OCI-LY1 (cell line): Measurements from ENCODE around the gene GOT1.

Experiments
- H2AFZ ChIP-seq: fragments of 200-600 bp; sonication (generic), shearing (Covaris generic); 2 replicates; pipeline ENCODE4 v1.6.0; 2014; ENCODE audit warnings: antibody characterized with exemption, mild to moderate bottlenecking, low read length
- H3F3A ChIP-seq: fragments of 200-600 bp; sonication (generic), shearing (Covaris generic); 2 replicates; pipeline ENCODE4 v1.6.0; 2014; ENCODE audit warnings: mild to moderate bottlenecking, antibody characterized with exemption, low read length, moderate library complexity; ENCODE audit not compliant: insufficient read depth
- H3K27ac ChIP-seq: fragments of 200-600 bp; sonication (generic); 2 replicates; pipeline ENCODE4 v1.5.1; 2014; ENCODE audit warnings: low read length, mixed run types, mild to moderate bottlenecking, low read depth; ENCODE audit not compliant: poor library complexity, severe bottlenecking
- H3K27me3 ChIP-seq: fragments of 200-600 bp; sonication (generic); 2 replicates; pipeline ENCODE4 v1.6.0; 2014; ENCODE audit warnings: antibody characterized with exemption, mild to moderate bottlenecking, low read length, moderate library complexity; ENCODE audit not compliant: insufficient read depth
- H3K36me3 ChIP-seq: fragments of 200-600 bp; sonication (generic); 2 replicates; pipeline ENCODE4 v1.6.1; 2014; ENCODE audit warnings: mild to moderate bottlenecking, antibody characterized with exemption, low read length, moderate library complexity, mixed read lengths; ENCODE audit not compliant: insufficient read depth
- H3K4me1 ChIP-seq: fragments of 200-600 bp; sonication (generic); 2 replicates; pipeline ENCODE4 v1.5.1; 2014; ENCODE audit warnings: mild to moderate bottlenecking, low read length, moderate library complexity; ENCODE audit not compliant: insufficient read depth, severe bottlenecking
- H3K4me2 ChIP-seq: fragments of 200-600 bp; sonication (generic), shearing (Covaris generic); 2 replicates; pipeline ENCODE4 v1.6.1; 2014; ENCODE audit warnings: low read length
- H3K4me3 ChIP-seq: fragments of 200-600 bp; sonication (generic); 2 replicates; pipeline ENCODE4 v1.5.1; 2014; ENCODE audit warnings: low read length, low read depth, mild to moderate bottlenecking, mixed read lengths; ENCODE audit not compliant: poor library complexity, severe bottlenecking
- H3K79me2 ChIP-seq: fragments of 200-600 bp; shearing (Covaris generic); 2 replicates; pipeline ENCODE4 v1.6.1; 2016; ENCODE audit warnings: mixed run types, low read length, mixed read lengths; ENCODE audit not compliant: insufficient read depth
- H3K9ac ChIP-seq: fragments of 200-600 bp; sonication (generic), shearing (Covaris generic); 2 replicates; pipeline ENCODE4 v1.6.1; 2014; ENCODE audit warnings: mild to moderate bottlenecking, low read length, mixed read lengths
- H3K9me2 ChIP-seq: fragments of 200-600 bp; sonication (generic), shearing (Covaris generic); 2 replicates; pipeline ENCODE4 v1.6.1; 2014; ENCODE audit warnings: low read depth, mild to moderate bottlenecking, low read length, mixed read lengths
- H3K9me3 ChIP-seq: fragments of 200-600 bp; shearing (Covaris generic); 2 replicates; pipeline ENCODE4 v1.6.1; 2014; ENCODE audit warnings: low read length, mixed read lengths
- H4K20me1 ChIP-seq: fragments of 200-600 bp; sonication (generic), shearing (Covaris generic); 2 replicates; pipeline ENCODE4 v1.6.0; 2016; ENCODE audit warnings: mild to moderate bottlenecking, low read length; ENCODE audit not compliant: insufficient read depth
- CTCF ChIP-seq: fragments of 200-600 bp; sonication (generic), shearing (Covaris generic); IDR thresholded peaks from 2 replicates; pipeline ENCODE4 v1.5.1; 2017; ENCODE audit warnings: mild to moderate bottlenecking, antibody characterized with exemption, low read length, moderate library complexity, mixed read lengths
- EZH2 ChIP-seq: fragments of 200-600 bp; sonication (generic), shearing (Covaris generic); IDR thresholded peaks from 2 replicates; pipeline ENCODE4 v1.8.0; 2017; ENCODE audit warnings: borderline replicate concordance, mixed run types, mild to moderate bottlenecking, antibody characterized with exemption, low read length, moderate library complexity, mixed read lengths

The GOT1 gene

DNA sequence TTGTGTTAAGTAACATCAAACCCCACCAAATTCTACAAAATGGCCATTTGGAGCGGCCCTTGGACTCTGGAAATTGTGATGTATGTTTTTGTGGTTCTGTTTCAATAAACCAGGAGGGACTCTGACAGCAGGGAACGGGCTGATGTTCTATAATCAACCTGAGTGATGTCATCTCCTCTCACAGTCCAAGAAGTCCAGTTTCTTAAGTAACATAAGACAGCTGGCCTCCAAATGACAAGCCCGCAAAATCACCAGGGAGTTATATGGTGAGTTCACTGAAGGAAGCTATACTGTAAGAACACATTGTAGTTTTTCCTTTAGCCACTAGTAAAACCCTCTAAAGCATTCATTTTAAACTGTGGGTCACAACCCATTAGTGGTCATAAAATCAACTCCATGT is 34.0 kb downstream of the GOT1 start:
- Histone ChIP-seq H3K4me3 (no peak overlapping the region), H3K4me1 (no peaks in the 10 kb centered on the region), H3K27ac (no peak overlapping the region), H3F3A (no peaks in the 10 kb centered on the region), H3K36me3 (0 out of 2 replicates have a peak, but pooled peaks cover 3% of the 10 kb centered on the region), H3K79me2 (no peaks in the 10 kb centered on the region), H3K4me2 (no peak overlapping the region), H3K9me3 (no peaks in the 10 kb centered on the region), H4K20me1 (no peaks in the 10 kb centered on the region), H3K9ac (no peak overlapping the region), H3K27me3 (no peaks in the 10 kb centered on the region), H3K9me2 (no peaks in the 10 kb centered on the region), H2AFZ (no peak overlapping the region)
- no peak for TF ChIP-seq CTCF
- no peak for TF ChIP-seq EZH2

DNA sequence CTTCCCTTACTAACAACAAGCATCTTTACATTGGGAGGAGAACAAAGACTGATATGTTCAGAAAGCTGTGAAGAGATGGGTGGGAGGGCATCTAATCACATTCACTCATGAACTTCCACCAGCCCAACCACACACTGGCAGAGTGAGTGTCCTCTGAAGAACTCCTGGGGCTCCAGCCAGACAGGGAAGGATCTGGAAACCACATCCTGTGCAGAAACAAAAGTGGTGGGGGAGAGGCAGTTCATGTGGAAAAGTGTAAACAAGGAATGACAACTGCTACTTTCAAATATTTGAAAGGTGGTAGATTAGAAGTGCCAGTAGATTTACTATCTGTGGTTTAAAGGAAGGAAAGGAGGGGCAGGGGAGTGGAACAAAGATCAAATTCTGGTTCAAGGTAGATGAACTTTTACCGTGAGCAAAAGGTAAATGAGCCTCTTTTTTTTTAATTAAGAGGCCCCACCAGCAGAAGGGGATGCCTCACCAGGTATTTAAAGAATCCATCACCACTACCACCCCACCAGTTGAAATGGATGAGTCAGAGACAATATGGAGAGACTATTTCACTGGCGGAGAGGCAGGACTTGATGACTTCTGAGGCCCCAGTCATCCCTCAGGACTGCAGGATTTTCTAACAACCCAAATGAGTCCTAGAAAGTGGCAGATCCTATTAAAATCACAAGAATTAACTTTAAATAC is 34.5 kb downstream of the GOT1 start:
- no peak overlapping the region for H3K4me2 ChIP-seq
- H3K9ac ChIP-seq = no peak overlapping the region
- H3K4me1 ChIP-seq = no peaks in the 10 kb centered on the region
- 0 out of 2 replicates have a peak, but pooled peaks cover 3% of the 10 kb centered on the region for H3K36me3 ChIP-seq
- no peaks in the 10 kb centered on the region for H3K27me3 ChIP-seq
- H4K20me1 ChIP-seq = no peaks in the 10 kb centered on the region
- H3K79me2 ChIP-seq = no peaks in the 10 kb centered on the region
- no peak overlapping the region for H2AFZ ChIP-seq
- no peak overlapping the region for H3K4me3 ChIP-seq
- H3K9me2 ChIP-seq = no peaks in the 10 kb centered on the region
- no peaks in the 10 kb centered on the region for H3K9me3 ChIP-seq
- H3K27ac ChIP-seq = no peak overlapping the region
- TF ChIP-seq EZH2 (no peak), CTCF (no peak)
- H3F3A ChIP-seq = no peaks in the 10 kb centered on the region

GRCh38 chr10:99394761-99395386 is 35.5 kb downstream of the GOT1 start:
- H3K9me2 ChIP-seq = no peaks in the 10 kb centered on the region
- no peaks in the 10 kb centered on the region for H3K9me3 ChIP-seq
- TF ChIP-seq CTCF (no peak), EZH2 (no peak)
- H2AFZ ChIP-seq = no peak overlapping the region
- no peaks in the 10 kb centered on the region for H3F3A ChIP-seq
- no peaks in the 10 kb centered on the region for H3K79me2 ChIP-seq
- H3K4me2 ChIP-seq = no peak overlapping the region
- H4K20me1 ChIP-seq = no peaks in the 10 kb centered on the region
- H3K36me3 ChIP-seq = 0 out of 2 replicates have a peak, but pooled peaks cover 3% of the 10 kb centered on the region
- H3K4me3 ChIP-seq = no peak overlapping the region
- no peak overlapping the region for H3K27ac ChIP-seq
- no peaks in the 10 kb centered on the region for H3K27me3 ChIP-seq
- no peaks in the 10 kb centered on the region for H3K4me1 ChIP-seq
- no peak overlapping the region for H3K9ac ChIP-seq
